Activated CD4-positive, CD25-positive, alpha-beta regulatory T cell (primary cell): Measurements from ENCODE around the gene KDM6A.
"Not testable (repeated sequence)": the region's sequence is repeated elsewhere in the genome, so short reads cannot be mapped to it uniquely, and the experiment has no call there.

Experiments used
- DNase-seq, 4 experiments: peaks; one replicate each; lab custom pipeline; 2025; lab: John Stamatoyannopoulos, UW

The KDM6A gene

GRCh38 chrX:44961817-44962607, 89.0 kb downstream of the KDM6A start:
- no peak for DNase-seq

- DNase-seq: no peak
Measured at GRCh38 chrX:44962944-44963343, 90.0 kb downstream of the KDM6A start.

GRCh38 chrX:44967221-44967620, 94.2 kb downstream of the KDM6A start:
- DNase-seq: no peak

- no peak for DNase-seq
Measured at GRCh38 chrX:44970709-44971108, 97.7 kb downstream of the KDM6A start.

- no peak for DNase-seq
Measured at GRCh38 chrX:44971674-44972073, 98.7 kb downstream of the KDM6A start.

- DNase-seq: no peak
Measured at GRCh38 chrX:44972132-44972531, 99.1 kb downstream of the KDM6A start.

GRCh38 chrX:44973420-44973932, 100.5 kb downstream of the KDM6A start:
- DNase-seq: no peak

GRCh38 chrX:44974451-44974850, 101.5 kb downstream of the KDM6A start:
- no peak for DNase-seq

- no peak for DNase-seq
Measured at GRCh38 chrX:44975666-44976263, 102.8 kb downstream of the KDM6A start.

GRCh38 chrX:44978976-44979375, 106.0 kb downstream of the KDM6A start:
- no peak for DNase-seq

GRCh38 chrX:44980403-44980802, 107.4 kb downstream of the KDM6A start:
- DNase-seq: no peak

GRCh38 chrX:44980883-44981282, 107.9 kb downstream of the KDM6A start:
- DNase-seq: no peak

GRCh38 chrX:44989995-44990770, 117.2 kb downstream of the KDM6A start:
- no peak for DNase-seq

- no peak for DNase-seq
Measured at GRCh38 chrX:44992775-44993174, 119.8 kb downstream of the KDM6A start.

GRCh38 chrX:44996277-44996676, 123.3 kb downstream of the KDM6A start:
- DNase-seq: no peak

GRCh38 chrX:44997282-44997812, 124.4 kb downstream of the KDM6A start:
- no peak for DNase-seq

- DNase-seq: no peak
Measured at GRCh38 chrX:44997888-44998287, 124.9 kb downstream of the KDM6A start.

GRCh38 chrX:44999237-44999636, 126.2 kb downstream of the KDM6A start:
- not testable (repeated sequence) for DNase-seq

GRCh38 chrX:44999872-45000271, 126.9 kb downstream of the KDM6A start:
- DNase-seq: not testable (repeated sequence)

GRCh38 chrX:45001048-45001447, 128.1 kb downstream of the KDM6A start:
- no peak for DNase-seq

- DNase-seq: no peak
Measured at GRCh38 chrX:45003085-45003484, 130.1 kb downstream of the KDM6A start.

GRCh38 chrX:45006002-45006800, 133.2 kb downstream of the KDM6A start:
- no peak for DNase-seq
